ENCODE results near the gene SNX6. TPM values are rescaled to one million over a fixed set of nuclear protein-coding genes. Genes with fewer than 3 reads are reported as not detected.
"Not testable (repeated sequence)": the region's sequence is repeated elsewhere in the genome, so short reads cannot be mapped to it uniquely, and the experiment has no call there.

Gene SNX6
- total RNA-seq, 1 donor from 2014 or later = 125 TPM

DNA sequence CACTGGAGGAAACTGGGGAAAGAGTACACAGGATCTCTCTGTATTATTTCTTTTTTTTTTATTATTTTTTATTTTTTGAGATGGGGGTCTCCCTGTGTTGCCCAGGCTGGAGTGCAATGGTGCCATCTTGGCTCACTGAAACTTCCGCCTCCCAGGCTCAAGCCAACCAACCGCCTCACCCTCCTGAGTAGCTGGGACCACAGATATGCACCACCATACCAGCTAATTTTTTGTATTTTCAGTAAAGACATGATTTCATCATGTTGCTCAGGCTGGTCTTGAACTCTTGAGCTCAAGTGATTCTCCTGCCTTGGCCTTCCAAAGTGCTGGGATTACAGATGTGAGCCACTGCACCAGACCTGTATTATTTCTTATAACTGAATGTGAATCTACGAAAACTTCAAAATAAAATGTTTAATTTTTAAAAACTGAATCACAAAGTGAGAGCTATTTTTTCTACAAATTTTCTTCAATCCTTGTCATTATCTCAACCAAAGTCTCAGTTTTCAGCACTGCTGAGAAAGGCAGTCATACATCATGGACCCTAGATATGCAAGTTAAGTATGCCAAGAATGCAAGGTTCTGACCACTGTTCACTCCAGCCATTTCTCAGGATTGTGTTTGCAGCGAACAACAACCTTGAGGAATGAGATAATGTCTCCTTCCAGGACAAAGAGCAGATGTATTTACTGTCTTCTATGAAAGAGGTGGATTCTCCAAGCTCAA, 92.8 kb downstream of the SNX6 start:
- DNase-seq (ENCODE audit: low read depth) = peak; percentile 86
- TF ChIP-seq, protein P1, sequence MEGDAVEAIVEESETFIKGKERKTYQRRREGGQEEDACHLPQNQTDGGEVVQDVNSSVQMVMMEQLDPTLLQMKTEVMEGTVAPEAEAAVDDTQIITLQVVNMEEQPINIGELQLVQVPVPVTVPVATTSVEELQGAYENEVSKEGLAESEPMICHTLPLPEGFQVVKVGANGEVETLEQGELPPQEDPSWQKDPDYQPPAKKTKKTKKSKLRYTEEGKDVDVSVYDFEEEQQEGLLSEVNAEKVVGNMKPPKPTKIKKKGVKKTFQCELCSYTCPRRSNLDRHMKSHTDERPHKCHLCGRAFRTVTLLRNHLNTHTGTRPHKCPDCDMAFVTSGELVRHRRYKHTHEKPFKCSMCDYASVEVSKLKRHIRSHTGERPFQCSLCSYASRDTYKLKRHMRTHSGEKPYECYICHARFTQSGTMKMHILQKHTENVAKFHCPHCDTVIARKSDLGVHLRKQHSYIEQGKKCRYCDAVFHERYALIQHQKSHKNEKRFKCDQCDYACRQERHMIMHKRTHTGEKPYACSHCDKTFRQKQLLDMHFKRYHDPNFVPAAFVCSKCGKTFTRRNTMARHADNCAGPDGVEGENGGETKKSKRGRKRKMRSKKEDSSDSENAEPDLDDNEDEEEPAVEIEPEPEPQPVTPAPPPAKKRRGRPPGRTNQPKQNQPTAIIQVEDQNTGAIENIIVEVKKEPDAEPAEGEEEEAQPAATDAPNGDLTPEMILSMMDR (conservative IDR thresholded peaks at IDR 0.05; ENCODE audit: low read depth, low read length) = no peak
- H3K4me3 ChIP-seq (ENCODE audit: low read depth, low read length) = peak overlapping the region; percentile 1

DNA sequence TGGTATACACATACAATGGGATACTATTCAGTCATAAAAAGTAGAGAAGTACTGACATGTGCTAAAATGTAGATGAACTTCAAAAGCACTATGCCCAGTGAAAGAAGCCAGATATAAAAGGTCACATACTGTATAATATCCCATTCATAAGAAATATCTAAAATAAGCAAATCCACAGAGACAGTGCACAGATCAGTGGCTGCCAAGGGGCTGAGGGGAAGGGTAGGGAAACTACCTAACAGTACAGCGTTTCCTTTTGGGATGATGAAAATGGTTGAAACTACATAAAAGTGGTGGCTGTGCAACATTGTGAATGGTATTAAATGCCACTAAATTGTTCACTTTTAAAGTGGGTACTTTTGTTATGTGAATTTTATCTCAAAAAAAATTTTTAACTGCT, 102.4 kb downstream of the SNX6 start:
- TF ChIP-seq, protein P1 (conservative IDR thresholded peaks at IDR 0.05; ENCODE audit: low read depth, low read length) = no peak
- no peak overlapping the region for H3K4me3 ChIP-seq (ENCODE audit: low read depth, low read length)
- DNase-seq (ENCODE audit: low read depth) = no peak

DNA sequence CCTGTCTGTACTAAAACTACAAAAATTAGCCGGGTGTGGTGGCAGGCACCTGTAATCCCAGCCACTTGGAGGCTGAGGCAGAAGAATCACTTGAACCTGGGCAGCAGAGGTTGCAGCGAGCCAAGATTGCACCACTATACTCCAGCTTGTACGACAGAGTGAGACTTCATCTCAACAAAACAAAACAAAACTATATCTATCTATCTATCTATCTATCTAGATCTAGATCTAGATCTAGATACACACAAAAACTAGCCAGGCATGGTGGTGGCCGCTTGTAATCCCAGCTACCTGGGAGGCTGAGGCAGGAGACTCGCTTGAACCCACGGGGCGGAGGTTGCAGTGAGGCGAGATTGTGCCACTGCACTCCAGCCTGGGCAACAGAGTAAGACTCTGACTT, 105.7 kb downstream of the SNX6 start:
- DNase-seq (ENCODE audit: low read depth); H3K4me3 ChIP-seq (ENCODE audit: low read depth, low read length): not testable (repeated sequence)

DNA sequence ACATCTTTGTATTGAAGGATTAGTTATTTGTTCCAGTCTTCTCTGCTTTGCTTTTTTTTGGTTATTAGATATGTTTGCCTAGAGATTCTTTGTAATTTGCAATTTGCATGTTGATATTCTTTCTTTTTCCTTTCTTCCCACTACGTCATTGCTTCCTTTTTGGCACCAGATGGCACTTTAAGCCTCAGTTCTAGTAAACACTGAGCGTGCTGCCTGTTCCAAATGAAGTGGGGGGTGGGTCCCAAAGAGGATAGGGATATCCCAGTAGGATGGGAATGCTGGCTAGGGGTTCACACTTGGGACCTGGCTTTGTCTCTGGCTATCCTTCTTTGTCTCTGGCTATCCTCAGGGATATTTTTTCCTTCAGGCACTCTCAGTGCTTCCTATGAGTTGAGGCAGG, 107.5 kb downstream of the SNX6 start:
- TF ChIP-seq, protein P1 (conservative IDR thresholded peaks at IDR 0.05; ENCODE audit: low read depth, low read length) = no peak
- no peak overlapping the region for H3K4me3 ChIP-seq (ENCODE audit: low read depth, low read length)
- DNase-seq (ENCODE audit: low read depth) = no peak

DNA sequence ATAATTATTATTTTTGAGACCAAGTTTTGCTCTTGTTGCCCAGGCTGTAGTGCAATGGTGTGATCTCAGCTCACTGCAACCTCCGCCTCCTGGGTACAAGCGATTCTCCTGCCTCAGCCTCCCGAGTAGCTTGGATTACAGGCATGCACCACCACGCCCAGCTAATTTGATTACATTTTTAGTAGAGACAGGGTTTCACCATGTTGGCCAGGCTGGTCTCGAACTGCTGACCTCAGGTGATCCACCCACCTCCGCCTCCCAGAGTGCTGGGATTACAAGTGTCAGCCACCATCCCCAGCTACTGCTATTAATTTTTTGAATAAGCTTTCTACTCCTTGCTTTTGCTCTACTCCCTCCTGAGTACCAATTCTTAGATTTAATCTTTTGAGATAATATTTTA, 108.9 kb downstream of the SNX6 start:
- not testable (repeated sequence) for H3K4me3 ChIP-seq (ENCODE audit: low read depth, low read length); DNase-seq (ENCODE audit: low read depth)

DNA sequence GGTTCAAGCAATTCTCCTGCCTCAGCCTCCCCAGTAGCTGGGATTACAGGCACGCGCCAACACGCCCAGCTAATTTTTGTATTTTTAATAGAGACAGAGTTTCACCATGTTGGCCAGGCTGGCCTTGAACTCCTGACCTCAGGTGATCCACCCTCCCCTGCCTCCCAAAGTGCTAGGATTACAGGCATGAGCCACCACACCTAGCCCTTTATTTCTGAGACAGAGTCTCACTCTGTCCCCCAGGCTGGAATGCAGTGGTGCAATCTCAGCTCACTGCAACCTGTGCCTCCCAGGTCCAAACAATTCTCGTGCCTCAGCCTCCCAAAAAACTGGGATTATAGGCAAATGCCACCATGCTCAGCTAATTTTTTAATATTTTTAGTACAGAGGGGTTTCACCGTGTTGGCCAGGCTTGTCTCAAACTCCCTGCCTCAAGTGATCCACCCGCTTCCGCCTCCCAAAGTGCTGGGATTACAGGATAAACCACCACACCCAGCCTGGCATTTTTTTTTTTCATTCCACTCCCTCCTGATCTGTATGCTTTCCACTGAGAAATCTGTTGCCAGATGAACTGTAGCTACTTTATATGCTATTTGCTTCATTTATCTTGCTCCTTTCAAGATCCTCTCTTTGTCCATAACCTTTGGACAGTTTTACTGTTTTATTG, 109.5 kb downstream of the SNX6 start:
- DNase-seq (ENCODE audit: low read depth); H3K4me3 ChIP-seq (ENCODE audit: low read depth, low read length): not testable (repeated sequence)

Other genes with a start within 250 kb of the SNX6 start
- 9.8 and 12.9 TPM in 2 replicates for gene SPTSSA, start 167.9 kb downstream of the SNX6 start, total RNA-seq
- gene EAPP, start 90.4 kb downstream of the SNX6 start, total RNA-seq = 26.2 and 29.4 TPM in 2 replicates
- gene CFL2, start 84.4 kb upstream of the SNX6 start, total RNA-seq = 54.7 and 67.7 TPM in 2 replicates
- gene BAZ1A, start 245.2 kb upstream of the SNX6 start, total RNA-seq = 39.4 and 56.3 TPM in 2 replicates

Measured in epithelial cell of proximal tubule (primary cell).